AG10803 (cell line): ENCODE results near the gene ZNF547.

Experiments used
- DNase-seq: peaks from one replicate; pipeline ENCODE4 v3.0.0; 2010; ENCODE audit warnings: low read depth
- H3K4me3 ChIP-seq: 2 replicates; pipeline ENCODE4 v1.5.1; 2011; ENCODE audit warnings: mild to moderate bottlenecking, low read length, control low read depth
- TF ChIP-seq, protein P1 (sequence below): conservative IDR thresholded peaks from 2 replicates; pipeline ENCODE4 v1.5.1; 2011; ENCODE audit warnings: mild to moderate bottlenecking, low read length, control low read depth, inconsistent platforms

ZNF547 gene

DNA sequence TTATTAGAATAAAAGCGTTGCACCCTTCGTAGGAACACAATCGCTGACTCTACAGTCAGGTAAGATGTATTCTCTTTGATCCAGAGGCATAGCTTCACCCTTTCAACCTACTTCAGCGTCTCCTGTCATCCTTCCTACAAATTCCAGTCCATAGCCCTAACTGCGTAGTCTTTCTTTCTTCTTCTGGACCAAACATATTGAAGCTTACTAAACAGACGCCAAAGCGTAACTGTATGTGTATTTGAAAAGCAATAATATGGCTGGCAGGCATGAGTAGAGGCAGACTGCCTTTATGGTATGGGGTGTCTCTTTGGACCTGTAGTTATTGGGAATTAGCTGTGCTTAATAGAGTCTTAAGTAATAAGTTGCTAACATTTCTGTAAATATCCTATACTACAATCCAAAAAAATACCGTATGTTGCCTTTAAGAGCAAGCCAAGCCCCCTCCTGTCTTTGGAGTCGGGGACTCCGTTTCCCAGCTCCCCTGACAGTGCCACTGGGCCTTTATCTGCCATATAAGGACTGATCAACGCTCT is 25.9 kb downstream of the ZNF547 start:
- DNase-seq, result no peak
- TF ChIP-seq, protein P1, sequence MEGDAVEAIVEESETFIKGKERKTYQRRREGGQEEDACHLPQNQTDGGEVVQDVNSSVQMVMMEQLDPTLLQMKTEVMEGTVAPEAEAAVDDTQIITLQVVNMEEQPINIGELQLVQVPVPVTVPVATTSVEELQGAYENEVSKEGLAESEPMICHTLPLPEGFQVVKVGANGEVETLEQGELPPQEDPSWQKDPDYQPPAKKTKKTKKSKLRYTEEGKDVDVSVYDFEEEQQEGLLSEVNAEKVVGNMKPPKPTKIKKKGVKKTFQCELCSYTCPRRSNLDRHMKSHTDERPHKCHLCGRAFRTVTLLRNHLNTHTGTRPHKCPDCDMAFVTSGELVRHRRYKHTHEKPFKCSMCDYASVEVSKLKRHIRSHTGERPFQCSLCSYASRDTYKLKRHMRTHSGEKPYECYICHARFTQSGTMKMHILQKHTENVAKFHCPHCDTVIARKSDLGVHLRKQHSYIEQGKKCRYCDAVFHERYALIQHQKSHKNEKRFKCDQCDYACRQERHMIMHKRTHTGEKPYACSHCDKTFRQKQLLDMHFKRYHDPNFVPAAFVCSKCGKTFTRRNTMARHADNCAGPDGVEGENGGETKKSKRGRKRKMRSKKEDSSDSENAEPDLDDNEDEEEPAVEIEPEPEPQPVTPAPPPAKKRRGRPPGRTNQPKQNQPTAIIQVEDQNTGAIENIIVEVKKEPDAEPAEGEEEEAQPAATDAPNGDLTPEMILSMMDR, result no peak
- peak overlapping the region; percentile 95 for H3K4me3 ChIP-seq

DNA sequence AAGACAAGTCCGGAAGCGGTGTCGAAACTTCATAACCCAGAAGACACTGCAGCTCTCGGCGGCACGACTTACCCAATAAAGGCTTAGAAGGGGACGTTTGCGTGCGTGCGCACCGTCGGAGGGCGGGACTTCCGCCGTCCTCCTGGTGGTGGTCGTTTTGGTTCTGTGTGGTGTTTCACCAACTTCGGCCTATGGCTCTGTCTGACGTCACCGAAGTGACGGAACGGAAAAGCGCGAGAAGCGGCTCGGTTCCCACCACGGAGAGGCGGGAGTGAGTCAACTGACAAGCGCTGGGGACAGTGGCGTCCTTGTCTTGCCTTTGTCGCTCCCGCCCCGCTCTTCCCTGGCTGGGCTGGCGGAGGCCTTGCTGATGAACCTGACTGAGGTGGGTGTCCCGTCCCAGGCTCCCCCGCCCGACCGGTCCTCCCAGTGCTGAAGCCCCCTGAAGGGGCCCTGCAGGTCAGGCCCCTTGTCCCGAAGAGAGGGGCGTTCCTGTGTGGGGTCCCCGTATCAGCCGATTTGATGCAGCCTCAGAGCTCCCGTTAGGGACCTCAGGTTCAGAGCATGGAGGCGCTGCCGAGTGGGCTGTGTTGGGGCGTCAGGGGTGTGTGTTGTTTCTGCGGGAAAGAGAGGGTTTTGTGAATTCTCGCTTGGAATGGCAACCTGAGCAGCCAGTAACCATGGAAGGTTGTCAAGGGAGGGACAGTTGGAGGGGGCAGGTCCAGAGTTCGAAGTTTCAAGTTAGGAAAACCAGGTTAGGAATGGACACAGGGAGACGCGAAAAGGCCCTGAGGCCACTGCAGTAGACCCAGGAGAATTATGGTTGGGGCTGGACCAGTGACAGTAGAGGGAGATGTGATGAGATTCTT is 26.6 kb downstream of the ZNF547 start, which contains the start of gene ZNF548:
Gene ZNF548 (plus strand): TSS at position 125 of the 869 bp plus-strand sequence. CDS start 246 bp downstream, at position 371.
- DNase-seq, result peak; percentile 99
- TF ChIP-seq, protein P1, result peak; percentile 30
- peak within 1 kb of the TSS; percentile 95 for H3K4me3 ChIP-seq

DNA sequence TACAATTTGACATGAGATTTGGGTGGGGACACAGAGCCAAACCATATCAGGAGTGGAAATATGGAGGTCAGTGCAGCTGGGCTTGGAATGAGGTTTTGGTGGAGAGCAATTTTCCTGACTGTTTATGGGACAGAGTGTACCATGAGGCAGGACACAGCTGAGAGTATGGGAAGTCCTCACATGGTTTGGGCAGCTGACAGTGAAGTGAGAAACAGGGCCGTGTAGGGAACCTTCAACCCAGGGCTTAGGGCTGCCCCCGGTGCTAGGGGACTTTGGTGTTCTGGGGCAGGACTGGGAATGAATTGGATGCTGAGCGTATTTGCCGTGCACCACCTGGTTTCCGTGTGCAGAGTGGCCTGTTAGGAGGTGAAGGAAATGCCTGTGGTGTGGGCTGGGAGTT is 32.4 kb downstream of the ZNF547 start:
- TF ChIP-seq, protein P1, result no peak
- H3K4me3 ChIP-seq, result no peak overlapping the region
- no peak for DNase-seq

DNA sequence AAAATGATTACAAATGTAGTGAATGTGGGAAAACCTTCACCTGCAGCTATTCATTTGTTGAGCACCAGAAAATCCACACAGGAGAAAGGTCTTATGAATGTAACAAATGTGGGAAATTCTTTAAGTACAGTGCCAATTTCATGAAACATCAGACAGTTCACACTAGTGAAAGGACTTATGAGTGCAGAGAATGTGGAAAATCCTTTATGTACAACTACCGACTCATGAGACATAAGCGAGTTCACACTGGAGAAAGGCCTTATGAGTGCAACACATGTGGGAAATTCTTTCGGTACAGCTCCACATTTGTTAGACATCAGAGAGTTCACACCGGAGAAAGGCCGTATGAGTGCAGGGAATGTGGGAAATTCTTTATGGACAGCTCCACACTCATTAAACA is 35.5 kb downstream of the ZNF547 start:
- no peak for DNase-seq
- H3K4me3 ChIP-seq, result no peak overlapping the region
- TF ChIP-seq, protein P1, result no peak

DNA sequence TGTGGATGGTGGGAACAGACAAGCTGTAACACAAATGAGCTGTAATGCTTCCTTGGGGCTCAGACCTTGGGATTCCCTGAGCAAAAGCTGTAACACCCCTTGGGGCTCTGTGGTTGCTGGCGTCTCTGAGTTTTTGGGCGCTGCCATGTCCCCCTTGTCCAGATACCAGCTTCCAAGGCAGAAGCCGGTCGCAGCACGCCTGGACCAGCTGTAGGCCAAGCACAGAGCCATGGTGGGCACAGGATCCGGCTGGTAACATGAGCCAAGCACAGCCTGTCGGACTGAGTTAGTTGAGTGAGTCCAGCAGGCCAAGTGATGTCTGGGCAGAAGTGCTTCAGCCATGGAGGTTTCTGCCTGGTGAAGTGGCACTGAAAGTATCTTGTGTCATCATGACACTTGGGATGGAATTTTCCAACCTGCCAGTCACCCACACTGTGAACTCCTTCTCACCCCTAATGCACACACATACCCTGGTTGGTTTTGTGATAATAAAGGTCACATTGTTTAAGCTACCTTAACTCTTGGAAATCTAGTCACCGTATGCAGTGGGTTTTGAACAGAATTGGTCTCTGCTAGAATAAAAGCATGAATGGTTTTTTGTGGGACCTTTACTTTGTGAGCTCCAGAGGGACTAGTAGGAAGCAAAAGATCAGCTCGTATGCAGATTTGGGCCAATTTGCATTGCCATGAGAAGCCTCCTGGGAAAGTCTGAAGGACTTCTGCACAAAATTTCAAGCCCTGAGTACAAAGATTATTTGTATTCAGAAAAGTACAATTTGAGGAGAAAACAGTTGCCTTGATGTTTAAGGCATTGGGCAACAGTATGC is 40.6 kb downstream of the ZNF547 start:
- no peak for DNase-seq
- TF ChIP-seq, protein P1, result no peak
- H3K4me3 ChIP-seq, result no peak overlapping the region

DNA sequence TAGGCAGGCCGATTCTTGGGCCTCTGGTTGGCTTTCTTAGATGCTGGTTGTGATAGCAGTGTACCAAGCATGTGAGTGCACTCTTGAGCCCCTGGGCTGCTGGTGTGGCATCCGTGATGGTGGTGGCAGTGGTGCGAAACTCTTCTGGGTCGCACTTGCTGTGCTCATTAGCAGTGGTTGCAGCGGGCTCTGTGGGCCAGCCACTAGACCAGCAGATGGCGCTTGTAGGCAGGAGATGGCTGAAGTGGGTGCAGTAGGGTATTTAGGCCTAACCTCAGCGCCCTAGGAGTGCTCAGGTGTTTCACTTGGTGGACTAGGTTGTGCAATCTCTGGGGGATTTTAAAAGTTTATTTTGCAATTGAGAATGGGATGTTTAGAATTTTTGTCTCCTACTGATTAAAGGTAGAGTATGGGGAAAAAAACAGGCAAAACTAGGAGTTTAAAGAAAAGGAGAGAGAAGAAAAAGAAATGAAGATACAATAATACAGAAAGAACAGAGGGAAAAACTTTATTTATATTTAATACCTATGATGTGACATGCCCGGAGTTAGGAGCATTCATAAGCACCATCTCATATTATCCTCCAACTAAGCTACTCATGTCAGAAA is 43.3 kb downstream of the ZNF547 start:
- no peak overlapping the region for H3K4me3 ChIP-seq
- TF ChIP-seq, protein P1, result peak; percentile 82
- DNase-seq, result peak; percentile 45
